Measurements from ENCODE around the gene RPS3. TPM values are rescaled to one million over a fixed set of nuclear protein-coding genes. Genes with fewer than 3 reads are reported as not detected.

Gene RPS3
- polyA plus RNA-seq, 1 donor (not counting 4 experiments of a cell fraction or from before 2014, with no cell fraction given), result 3,843 TPM

DNA sequence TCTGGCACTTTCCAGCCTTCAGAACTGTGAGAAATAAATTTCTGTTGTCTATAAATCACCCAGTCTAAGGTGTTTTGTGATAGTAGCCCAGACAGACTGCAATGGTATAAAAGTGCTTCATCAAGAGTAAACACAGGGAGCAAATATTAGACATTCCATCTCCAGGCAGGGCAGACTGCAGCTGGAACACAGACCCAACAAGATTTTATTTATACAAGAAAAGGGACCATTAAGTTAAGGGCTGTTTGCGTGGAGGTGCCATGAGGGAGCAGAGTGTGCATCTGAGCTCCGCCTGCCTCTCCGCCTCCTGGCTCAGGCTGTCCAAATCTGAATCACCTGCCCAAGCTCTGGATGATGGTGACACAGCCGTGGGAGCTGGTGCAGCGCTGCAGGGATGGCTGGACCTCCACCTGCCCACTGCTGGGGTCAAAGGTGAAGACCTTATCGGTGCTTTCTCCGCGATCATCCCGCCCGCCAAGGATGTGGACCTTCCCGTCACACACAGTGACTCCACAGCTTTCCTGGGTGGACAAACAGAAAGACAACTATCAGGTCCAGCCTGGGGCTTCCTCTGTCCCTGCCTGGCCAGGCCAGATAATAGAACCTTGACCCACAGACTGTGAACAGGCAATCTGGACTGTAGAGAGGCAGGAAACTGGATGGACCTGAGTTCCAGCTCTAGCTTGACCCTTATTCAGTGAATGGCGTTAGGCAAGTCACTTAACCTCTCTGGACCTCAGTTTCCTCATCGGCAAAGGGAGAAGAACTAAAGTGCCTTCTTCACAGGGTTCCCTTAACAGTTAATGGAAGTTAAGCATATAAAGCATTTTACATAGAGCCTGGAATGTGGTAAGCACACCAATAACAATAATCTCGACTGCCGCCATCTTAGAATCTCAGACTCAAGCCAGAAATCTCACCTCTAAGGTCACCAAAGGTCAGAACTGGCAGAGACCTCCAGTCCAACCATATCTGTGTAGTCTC, 23.2 kb downstream of the RPS3 start:
- no peak overlapping the region for H3K4me3 ChIP-seq (ENCODE audit: control insufficient read depth in 2 of 3, extremely low read depth in 1 of 3, insufficient read depth in 2 of 3, low read depth in 1 of 3, low read length in 3 of 3)
- TF ChIP-seq, protein P1, sequence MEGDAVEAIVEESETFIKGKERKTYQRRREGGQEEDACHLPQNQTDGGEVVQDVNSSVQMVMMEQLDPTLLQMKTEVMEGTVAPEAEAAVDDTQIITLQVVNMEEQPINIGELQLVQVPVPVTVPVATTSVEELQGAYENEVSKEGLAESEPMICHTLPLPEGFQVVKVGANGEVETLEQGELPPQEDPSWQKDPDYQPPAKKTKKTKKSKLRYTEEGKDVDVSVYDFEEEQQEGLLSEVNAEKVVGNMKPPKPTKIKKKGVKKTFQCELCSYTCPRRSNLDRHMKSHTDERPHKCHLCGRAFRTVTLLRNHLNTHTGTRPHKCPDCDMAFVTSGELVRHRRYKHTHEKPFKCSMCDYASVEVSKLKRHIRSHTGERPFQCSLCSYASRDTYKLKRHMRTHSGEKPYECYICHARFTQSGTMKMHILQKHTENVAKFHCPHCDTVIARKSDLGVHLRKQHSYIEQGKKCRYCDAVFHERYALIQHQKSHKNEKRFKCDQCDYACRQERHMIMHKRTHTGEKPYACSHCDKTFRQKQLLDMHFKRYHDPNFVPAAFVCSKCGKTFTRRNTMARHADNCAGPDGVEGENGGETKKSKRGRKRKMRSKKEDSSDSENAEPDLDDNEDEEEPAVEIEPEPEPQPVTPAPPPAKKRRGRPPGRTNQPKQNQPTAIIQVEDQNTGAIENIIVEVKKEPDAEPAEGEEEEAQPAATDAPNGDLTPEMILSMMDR (optimal IDR thresholded peaks at IDR 0.05 in 1 of 3, IDR thresholded peaks at IDR 0.05 in 1 of 3, conservative IDR thresholded peaks at IDR 0.05 in 1 of 3; ENCODE audit: extremely low read depth in 1 of 3, insufficient read depth in 2 of 3, low read length in 3 of 3), result no peak
- TF ChIP-seq EZH2 (IDR thresholded peaks at IDR 0.05; ENCODE audit: low read length), result no peak
- H3K27ac ChIP-seq (ENCODE audit: control insufficient read depth, insufficient read depth, low read length), result no peak overlapping the region
- dilution Hi-C loops (cut with MboI; ENCODE audit: extremely low pct_ligation_motif_present, low sequenced_read_pairs), result no loop called here
- DNase-seq (ENCODE audit: low read depth, low spot score) (no peak), FAIRE-seq (no peak)
- H3K4me2 ChIP-seq (ENCODE audit: control insufficient read depth, extremely low read depth, insufficient read depth, low read depth, low read length), result no peak overlapping the region
- no peaks in the 10 kb centered on the region for H3K9me3 ChIP-seq (ENCODE audit: control insufficient read depth, low read depth, low read length)
- peaks cover 15% of the 10 kb centered on the region for H3K4me1 ChIP-seq (ENCODE audit: control insufficient read depth, extremely low read depth, insufficient read depth, low read length)
- no peaks in the 10 kb centered on the region for H4K20me1 ChIP-seq (ENCODE audit: control insufficient read depth, extremely low read depth, insufficient read depth, low read length)
- no peaks in the 10 kb centered on the region for H3K79me2 ChIP-seq (ENCODE audit: control insufficient read depth, insufficient read depth, low read length)
- no peak overlapping the region for H3K9ac ChIP-seq (ENCODE audit: control insufficient read depth, extremely low read depth, insufficient read depth, low read length)
- H2AFZ ChIP-seq (ENCODE audit: control insufficient read depth, low read length), result no peak overlapping the region
- peaks cover 3 to 10% of the 10 kb centered on the region in 2 experiments for H3K36me3 ChIP-seq (ENCODE audit: control insufficient read depth in 2 of 2, extremely low read depth in 1 of 2, insufficient read depth in 2 of 2, low read length in 2 of 2)
- H3K9me1 ChIP-seq (ENCODE audit: control insufficient read depth, extremely low read depth, insufficient read depth, low read length), result no peaks in the 10 kb centered on the region
- no peaks in the 10 kb centered on the region for H3K27me3 ChIP-seq (ENCODE audit: control insufficient read depth, extremely low read depth, insufficient read depth, low read length)

- FAIRE-seq (no peak), DNase-seq (ENCODE audit: low read depth, low spot score) (no peak)
- dilution Hi-C loops (cut with MboI; ENCODE audit: extremely low pct_ligation_motif_present, low sequenced_read_pairs), result no loop called here
- Histone ChIP-seq H3K36me3 (ENCODE audit: control insufficient read depth in 2 of 2, extremely low read depth in 1 of 2, insufficient read depth in 2 of 2, low read length in 2 of 2) (peaks cover 3% of the 10 kb centered on the region in 2 experiments), H4K20me1 (ENCODE audit: control insufficient read depth, extremely low read depth, insufficient read depth, low read length) (no peaks in the 10 kb centered on the region), H3K4me1 (ENCODE audit: control insufficient read depth, extremely low read depth, insufficient read depth, low read length) (peaks cover 4% of the 10 kb centered on the region), H3K4me2 (ENCODE audit: control insufficient read depth, extremely low read depth, insufficient read depth, low read depth, low read length) (no peak overlapping the region), H3K9me1 (ENCODE audit: control insufficient read depth, extremely low read depth, insufficient read depth, low read length) (no peaks in the 10 kb centered on the region), H3K4me3 (ENCODE audit: control insufficient read depth in 2 of 3, extremely low read depth in 1 of 3, insufficient read depth in 2 of 3, low read depth in 1 of 3, low read length in 3 of 3) (no peak overlapping the region), H2AFZ (ENCODE audit: control insufficient read depth, low read length) (no peak overlapping the region), H3K9me3 (ENCODE audit: control insufficient read depth, low read depth, low read length) (no peaks in the 10 kb centered on the region), H3K27ac (ENCODE audit: control insufficient read depth, insufficient read depth, low read length) (no peak overlapping the region), H3K79me2 (ENCODE audit: control insufficient read depth, insufficient read depth, low read length) (no peaks in the 10 kb centered on the region), H3K27me3 (ENCODE audit: control insufficient read depth, extremely low read depth, insufficient read depth, low read length) (peaks cover 3% of the 10 kb centered on the region), H3K9ac (ENCODE audit: control insufficient read depth, extremely low read depth, insufficient read depth, low read length) (no peak overlapping the region)
- TF ChIP-seq EZH2 (IDR thresholded peaks at IDR 0.05; ENCODE audit: low read length), result no peak
- TF ChIP-seq, protein P1 (optimal IDR thresholded peaks at IDR 0.05 in 1 of 3, IDR thresholded peaks at IDR 0.05 in 1 of 3, conservative IDR thresholded peaks at IDR 0.05 in 1 of 3; ENCODE audit: extremely low read depth in 1 of 3, insufficient read depth in 2 of 3, low read length in 3 of 3), result no peak
Observed at GRCh38 chr11:75423721-75424120, 24.4 kb downstream of the RPS3 start.
